Measurements from ENCODE around the gene ASCL3.

Gene ASCL3

DNA sequence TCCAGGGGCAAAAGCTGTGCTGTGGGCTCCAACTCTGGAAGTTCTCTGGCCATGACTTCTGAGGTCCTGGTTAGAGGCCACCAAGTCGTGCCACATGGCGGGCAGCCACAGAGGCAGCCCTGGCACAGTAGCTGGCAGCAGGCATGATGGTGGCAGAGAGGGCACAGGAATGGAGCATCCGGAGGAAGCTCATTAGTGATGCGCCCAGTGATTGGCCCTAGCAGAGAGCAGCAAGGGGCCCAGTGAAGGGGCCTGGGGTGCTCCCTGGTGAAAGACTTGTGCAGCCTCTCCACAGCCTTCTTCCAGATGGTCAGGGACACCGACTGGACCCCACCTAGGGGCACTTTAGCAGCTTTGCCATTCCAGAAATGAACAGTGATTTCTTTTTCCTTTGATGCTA, 17.1 kb downstream of the ASCL3 start:
- TF ChIP-seq, protein P1, sequence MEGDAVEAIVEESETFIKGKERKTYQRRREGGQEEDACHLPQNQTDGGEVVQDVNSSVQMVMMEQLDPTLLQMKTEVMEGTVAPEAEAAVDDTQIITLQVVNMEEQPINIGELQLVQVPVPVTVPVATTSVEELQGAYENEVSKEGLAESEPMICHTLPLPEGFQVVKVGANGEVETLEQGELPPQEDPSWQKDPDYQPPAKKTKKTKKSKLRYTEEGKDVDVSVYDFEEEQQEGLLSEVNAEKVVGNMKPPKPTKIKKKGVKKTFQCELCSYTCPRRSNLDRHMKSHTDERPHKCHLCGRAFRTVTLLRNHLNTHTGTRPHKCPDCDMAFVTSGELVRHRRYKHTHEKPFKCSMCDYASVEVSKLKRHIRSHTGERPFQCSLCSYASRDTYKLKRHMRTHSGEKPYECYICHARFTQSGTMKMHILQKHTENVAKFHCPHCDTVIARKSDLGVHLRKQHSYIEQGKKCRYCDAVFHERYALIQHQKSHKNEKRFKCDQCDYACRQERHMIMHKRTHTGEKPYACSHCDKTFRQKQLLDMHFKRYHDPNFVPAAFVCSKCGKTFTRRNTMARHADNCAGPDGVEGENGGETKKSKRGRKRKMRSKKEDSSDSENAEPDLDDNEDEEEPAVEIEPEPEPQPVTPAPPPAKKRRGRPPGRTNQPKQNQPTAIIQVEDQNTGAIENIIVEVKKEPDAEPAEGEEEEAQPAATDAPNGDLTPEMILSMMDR (IDR thresholded peaks at IDR 0.05; ENCODE audit: low read depth, low read length) = no peak
- DNase-seq (ENCODE audit: low read depth in 2 of 2) = no peak
- H3K4me3 ChIP-seq (replicated peaks in 1 of 2; ENCODE audit: low read depth in 2 of 2, low read length in 2 of 2) = no peak overlapping the region

DNA sequence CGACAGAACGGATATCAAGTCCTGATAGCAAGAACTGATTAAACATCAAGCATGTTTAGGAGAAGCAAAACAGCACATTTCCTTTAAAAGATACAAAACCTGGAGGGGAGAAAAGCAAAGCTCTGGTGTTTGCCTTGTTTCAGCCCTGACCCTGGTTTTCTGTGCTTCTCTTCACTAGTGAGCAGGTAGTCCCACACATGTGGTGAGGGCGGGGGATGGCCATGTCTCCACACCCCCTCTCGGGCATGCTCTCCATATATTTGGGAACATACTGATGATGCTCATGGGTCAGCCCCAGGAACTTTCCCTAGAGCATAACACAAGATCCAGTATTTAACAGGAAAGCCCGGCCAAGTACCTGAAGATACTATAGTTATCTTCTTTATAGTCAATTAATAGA, 20.1 kb downstream of the ASCL3 start:
- TF ChIP-seq, protein P1 (IDR thresholded peaks at IDR 0.05; ENCODE audit: low read depth, low read length) = no peak
- no peak for DNase-seq (ENCODE audit: low read depth in 2 of 2)
- no peak overlapping the region for H3K4me3 ChIP-seq (replicated peaks in 1 of 2; ENCODE audit: low read depth in 2 of 2, low read length in 2 of 2)

DNA sequence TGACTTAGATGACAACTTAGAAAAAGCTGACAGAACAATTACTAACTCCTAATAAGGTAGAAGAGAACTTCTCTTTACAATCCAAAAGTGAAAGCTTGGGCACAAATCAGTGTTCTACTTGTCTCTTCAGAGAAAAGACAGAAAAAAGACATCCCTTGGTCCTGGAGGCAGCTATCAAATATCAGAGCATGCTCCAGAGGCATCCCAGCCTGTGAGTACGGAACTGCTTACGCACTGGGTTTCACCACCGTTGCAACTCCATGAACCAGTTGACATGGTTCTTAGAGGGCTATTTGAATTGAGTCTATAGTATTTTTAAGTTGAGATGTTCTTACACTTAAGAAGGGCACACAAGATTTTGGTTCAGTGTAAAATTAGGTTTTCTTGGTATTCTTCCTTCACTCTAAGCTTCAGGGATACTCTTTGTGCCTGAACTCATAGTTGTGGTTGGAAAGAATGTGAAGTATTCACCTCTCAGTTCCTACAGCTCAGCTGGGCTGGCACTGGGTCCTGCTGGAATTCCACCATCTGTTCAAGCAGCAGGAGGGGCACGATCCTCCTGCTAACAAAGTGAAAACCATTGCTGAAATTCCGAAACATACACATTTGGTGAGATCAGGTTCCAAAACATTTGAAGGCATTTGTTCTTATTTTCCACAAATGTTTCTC, 25.5 kb downstream of the ASCL3 start:
- TF ChIP-seq, protein P1 (IDR thresholded peaks at IDR 0.05; ENCODE audit: low read depth, low read length) = no peak
- peak; percentile 90 to 93 for DNase-seq (ENCODE audit: low read depth in 2 of 2)
- H3K4me3 ChIP-seq (replicated peaks in 1 of 2; ENCODE audit: low read depth in 2 of 2, low read length in 2 of 2) = peak overlapping the region in 1 of 2 donors; percentile 8

DNA sequence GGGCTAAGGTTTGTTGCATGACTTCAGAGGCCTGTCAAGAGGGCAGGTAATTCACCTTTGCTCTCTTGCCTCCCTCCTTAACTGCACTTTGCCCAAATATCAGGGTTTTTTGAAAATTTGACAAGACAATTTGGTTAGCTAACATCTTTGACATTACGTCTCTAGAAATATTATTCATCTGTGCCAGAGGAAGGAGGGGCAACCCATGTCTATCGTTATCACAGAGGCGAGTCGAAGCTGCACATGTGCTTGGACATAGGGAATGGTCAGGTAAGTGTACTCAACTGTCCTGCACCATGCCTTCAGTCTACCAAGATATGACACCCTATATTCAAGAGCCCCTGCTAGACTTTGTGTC, 28.2 kb downstream of the ASCL3 start:
- H3K4me3 ChIP-seq (replicated peaks in 1 of 2; ENCODE audit: low read depth in 2 of 2, low read length in 2 of 2) = peak overlapping the region in 1 of 2 donors; percentile 20

DNA sequence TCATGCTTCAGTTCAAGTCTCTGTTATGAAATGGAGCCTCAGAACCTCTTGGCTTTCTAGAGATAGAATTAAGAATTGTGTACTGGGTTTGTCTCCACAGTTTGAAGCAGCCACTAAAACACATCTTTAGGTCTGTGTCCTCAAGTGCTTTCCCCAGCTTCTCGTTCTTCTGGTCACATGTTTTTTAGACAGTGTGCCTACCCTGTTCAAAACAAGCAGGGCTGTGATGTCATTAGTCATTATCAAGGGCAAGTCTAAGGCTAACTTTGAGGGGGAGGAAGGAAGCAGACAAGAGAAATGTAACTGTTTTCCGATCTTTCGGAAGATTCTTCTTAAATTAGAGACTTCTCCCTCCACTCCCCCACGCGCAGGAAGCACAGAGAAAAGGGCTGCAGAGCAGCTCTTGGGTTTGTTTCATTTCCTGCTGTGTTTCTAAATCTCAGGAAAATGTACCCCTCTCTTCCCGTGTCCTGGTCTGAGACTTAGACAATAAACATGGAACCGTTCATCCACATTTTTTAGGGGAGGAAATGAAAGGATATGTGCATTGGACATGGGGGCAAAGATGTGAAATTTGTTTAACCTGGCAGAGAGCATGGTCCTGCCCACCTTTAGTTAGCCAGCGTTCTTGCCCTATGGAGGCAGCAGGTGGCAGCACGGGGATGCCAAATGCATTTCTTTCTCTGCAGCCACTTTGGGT, 28.7 kb downstream of the ASCL3 start:
- peak; percentile 53 to 64 for DNase-seq (ENCODE audit: low read depth in 2 of 2)
- TF ChIP-seq, protein P1 (IDR thresholded peaks at IDR 0.05; ENCODE audit: low read depth, low read length) = peak; percentile 69
- H3K4me3 ChIP-seq (replicated peaks in 1 of 2; ENCODE audit: low read depth in 2 of 2, low read length in 2 of 2) = peak overlapping the region in 1 of 2 donors; percentile 20

More for the DNA sequence above, 28.2 kb downstream of the ASCL3 start:
- DNase-seq (ENCODE audit: low read depth in 2 of 2) = no peak
- TF ChIP-seq, protein P1 (IDR thresholded peaks at IDR 0.05; ENCODE audit: low read depth, low read length) = no peak

DNA sequence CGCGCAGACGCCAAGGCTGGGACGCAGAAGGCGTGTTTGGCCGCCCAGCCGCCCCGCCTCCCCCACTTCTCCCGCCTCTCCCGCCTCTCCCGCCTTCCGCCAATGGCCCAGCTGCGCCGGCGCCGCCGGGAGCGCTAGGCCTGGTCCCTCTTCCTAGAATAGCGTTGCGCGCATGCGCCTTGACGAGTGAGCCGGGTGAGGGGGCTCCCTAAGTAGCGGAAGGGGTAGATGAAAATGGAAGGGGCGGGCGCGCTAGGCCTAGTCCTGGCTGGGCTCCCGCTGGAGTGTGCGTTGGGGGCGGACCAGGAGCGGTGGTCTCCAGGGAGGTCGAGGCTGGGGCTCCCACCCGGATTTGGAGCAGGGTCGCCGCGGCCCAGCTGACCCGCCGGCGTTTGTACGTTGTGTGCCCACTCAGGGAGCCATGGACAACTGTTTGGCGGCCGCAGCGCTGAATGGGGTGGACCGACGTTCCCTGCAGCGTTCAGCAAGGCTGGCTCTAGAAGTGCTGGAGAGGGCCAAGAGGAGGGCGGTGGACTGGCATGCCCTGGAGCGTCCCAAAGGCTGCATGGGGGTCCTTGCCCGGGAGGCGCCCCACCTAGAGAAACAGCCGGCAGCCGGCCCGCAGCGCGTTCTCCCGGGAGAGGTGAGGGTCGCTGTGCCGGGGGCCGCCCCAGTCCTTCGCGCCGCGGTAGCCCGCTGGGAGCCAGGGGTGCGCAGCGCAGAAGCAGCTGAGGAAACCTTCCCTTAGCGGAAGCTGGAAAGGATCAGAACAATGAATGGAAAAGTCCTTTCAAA, 31.6 kb downstream of the ASCL3 start, which contains the start of gene AKIP1:
Gene AKIP1, plus strand, starts transcription at position 161 of the 795 bp plus-strand sequence. Its CDS starts 261 bp downstream, at position 422.
- TF ChIP-seq, protein P1 (IDR thresholded peaks at IDR 0.05; ENCODE audit: low read depth, low read length) = peak; percentile 3
- H3K4me3 ChIP-seq (replicated peaks in 1 of 2; ENCODE audit: low read depth in 2 of 2, low read length in 2 of 2) = peak within 1 kb of the TSS; percentile 84 to 85
- peak; percentile 94 to 97 for DNase-seq (ENCODE audit: low read depth in 2 of 2)

All from cardiac fibroblast (primary cell).